Thoracic aorta (tissue), 2 donors: Measurements from ENCODE around the gene FAM237B. TPM values are rescaled to one million over a fixed set of nuclear protein-coding genes. Genes with fewer than 3 reads are reported as not detected.

ENCODE experiments used
- ATAC-seq: fragments of 150-250 bp; one replicate; pipeline ENCODE4 v1.8.0; 2017; ENCODE audit warnings: low read depth; ENCODE audit not compliant: insufficient number of reproducible peaks, low FRiP score
- DNase-seq: peaks from one replicate; pipeline ENCODE4 v3.0.0-alpha.2; 2020; ENCODE audit warnings: low spot score
- H3K27ac ChIP-seq, 2 donors: fragments of 200-600 bp; sonication (generic); 1 replicate in 1 of 2; 2 replicates in 1 of 2; pipeline ENCODE4 v1.5.1; 2016; ENCODE audit warnings: mild to moderate bottlenecking in 2 of 2, moderate library complexity in 2 of 2
- H3K27me3 ChIP-seq: fragments of 200-600 bp; sonication (generic); replicated peaks from 2 replicates; pipeline ENCODE4 v1.6.0; 2016; ENCODE audit warnings: mild to moderate bottlenecking; ENCODE audit not compliant: insufficient read depth
- H3K36me3 ChIP-seq: fragments of 200-600 bp; sonication (generic); one replicate; pipeline ENCODE4 v1.5.1; 2016
- H3K4me1 ChIP-seq, 2 donors: fragments of 200-600 bp; sonication (generic); 1 replicate in 1 of 2; 2 replicates in 1 of 2; pipeline versions ENCODE4 v1.5.1 to v1.6.0; 2016; ENCODE audit warnings: low read depth in 2 of 2, mild to moderate bottlenecking in 1 of 2; ENCODE audit not compliant: control insufficient read depth in 1 of 2
- H3K4me3 ChIP-seq: fragments of 200-600 bp; sonication (generic); 2 replicates; pipeline ENCODE4 v1.5.1; 2016; ENCODE audit warnings: mild to moderate bottlenecking
- H3K9me3 ChIP-seq: fragments of 200-600 bp; sonication (generic); 2 replicates; pipeline ENCODE4 v1.5.1; 2016
- total RNA-seq, 2 donors: library from RNA; depleted of rRNA; stranded (reverse); fragments of >200 nt; gene quantifications; one replicate each; pipeline versions ENCODE4 v1.1.0 to v1.2.3, GENCODE V29; 2016
- TF ChIP-seq, protein P1 (sequence below): fragments of 200-600 bp; sonication (generic); IDR thresholded peaks from one replicate; pipeline ENCODE4 v1.5.1; 2019; ENCODE audit warnings: antibody characterized with exemption

FAM237B gene
- total RNA-seq, 2 donors from 2014 or later: not detected

DNA sequence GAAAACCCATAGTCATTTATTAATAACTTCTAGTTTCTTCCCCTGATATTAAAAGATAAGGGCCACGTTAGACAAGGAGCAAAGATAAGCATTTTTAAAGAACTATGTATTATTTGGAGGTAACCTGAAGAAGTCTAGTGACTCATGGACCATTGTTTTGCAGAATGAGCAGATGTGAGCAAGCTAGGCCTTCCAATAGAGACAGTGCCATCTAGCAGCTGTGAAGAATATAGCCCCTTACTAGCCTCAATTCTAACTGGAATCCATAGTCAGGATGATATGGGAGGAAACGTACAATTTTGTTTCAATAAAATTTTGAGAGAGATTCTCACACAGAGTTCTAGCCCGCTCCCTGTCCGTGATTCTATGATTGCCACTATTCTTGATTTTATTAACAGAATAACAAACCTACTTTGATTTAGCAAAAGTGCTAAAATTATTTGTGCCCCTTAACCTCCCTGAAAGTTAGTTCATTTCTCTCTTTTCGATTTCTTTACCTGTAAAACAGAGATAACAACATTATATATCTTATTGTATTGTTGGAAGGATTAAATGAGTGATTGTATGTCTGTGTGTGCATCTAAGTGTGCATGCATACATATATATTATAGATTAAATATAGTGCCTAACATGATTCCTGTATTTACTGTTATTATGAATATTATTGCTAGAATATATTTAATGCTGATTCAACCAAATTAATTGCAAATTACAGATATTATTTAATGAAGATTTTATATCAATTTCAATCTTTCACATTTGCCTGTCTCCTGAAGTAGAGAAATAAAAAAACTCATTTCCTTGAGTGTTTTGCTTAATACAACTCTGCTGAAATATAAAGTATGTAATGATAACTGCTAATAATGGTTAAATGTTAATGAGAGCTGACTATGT lies 22.7 kb downstream of the FAM237B start:
- H3K9me3 ChIP-seq: no peaks in the 10 kb centered on the region
- no peaks in the 10 kb centered on the region for H3K4me1 ChIP-seq
- no peaks in the 10 kb centered on the region for H3K27me3 ChIP-seq
- DNase-seq (no peak), ATAC-seq (peak; percentile 67)
- no peaks in the 10 kb centered on the region for H3K36me3 ChIP-seq
- no peak overlapping the region for H3K27ac ChIP-seq
- TF ChIP-seq, protein P1, sequence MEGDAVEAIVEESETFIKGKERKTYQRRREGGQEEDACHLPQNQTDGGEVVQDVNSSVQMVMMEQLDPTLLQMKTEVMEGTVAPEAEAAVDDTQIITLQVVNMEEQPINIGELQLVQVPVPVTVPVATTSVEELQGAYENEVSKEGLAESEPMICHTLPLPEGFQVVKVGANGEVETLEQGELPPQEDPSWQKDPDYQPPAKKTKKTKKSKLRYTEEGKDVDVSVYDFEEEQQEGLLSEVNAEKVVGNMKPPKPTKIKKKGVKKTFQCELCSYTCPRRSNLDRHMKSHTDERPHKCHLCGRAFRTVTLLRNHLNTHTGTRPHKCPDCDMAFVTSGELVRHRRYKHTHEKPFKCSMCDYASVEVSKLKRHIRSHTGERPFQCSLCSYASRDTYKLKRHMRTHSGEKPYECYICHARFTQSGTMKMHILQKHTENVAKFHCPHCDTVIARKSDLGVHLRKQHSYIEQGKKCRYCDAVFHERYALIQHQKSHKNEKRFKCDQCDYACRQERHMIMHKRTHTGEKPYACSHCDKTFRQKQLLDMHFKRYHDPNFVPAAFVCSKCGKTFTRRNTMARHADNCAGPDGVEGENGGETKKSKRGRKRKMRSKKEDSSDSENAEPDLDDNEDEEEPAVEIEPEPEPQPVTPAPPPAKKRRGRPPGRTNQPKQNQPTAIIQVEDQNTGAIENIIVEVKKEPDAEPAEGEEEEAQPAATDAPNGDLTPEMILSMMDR: peak; percentile 39
- no peak overlapping the region for H3K4me3 ChIP-seq

DNA sequence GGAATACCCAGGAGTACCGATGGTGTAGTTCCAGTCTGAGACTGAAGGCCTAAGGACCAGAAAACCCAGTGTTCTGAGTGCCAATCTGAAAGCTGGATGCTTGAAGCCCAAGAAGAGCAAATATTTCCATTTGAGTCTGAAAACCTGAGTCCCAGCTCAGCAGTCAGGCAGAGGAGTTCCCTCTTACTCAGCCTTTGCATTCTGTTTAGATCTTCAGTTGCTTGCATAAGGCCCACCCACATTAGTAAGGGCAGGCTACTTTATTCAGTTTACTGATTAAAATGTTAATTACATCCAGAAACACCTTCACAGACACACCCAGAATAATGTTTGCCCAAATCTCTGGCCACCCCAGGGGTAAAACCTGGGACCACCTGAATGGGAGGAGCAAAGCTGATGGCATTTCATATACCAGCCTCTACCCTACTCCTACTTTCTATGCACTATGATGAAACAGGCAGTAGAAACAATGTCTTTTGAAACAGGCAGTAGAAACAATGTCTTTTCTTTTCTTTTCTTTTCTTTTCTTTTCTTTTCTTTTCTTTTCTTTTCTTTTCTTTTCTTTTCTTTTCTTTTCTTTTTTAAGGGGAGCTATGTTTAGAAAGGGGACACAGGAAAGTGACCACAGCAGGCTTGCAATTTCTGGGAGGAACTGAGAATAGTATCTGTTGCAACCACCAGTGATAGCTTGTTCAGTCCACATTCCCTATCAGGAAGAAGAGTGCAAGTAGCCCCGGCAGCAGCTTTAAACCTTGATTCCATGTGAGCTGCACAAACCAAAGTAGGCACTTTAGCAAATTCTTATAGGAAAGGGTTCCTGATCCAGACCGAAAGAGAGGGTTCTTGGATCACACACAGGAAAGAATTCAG lies 30.6 kb downstream of the FAM237B start:
- Histone ChIP-seq H3K4me1 (no peaks in the 10 kb centered on the region), H3K27me3 (no peaks in the 10 kb centered on the region), H3K27ac (no peak overlapping the region), H3K9me3 (no peaks in the 10 kb centered on the region), H3K36me3 (no peaks in the 10 kb centered on the region), H3K4me3 (no peak overlapping the region)
- no peak for ATAC-seq
- no peak for DNase-seq
- TF ChIP-seq, protein P1: no peak

DNA sequence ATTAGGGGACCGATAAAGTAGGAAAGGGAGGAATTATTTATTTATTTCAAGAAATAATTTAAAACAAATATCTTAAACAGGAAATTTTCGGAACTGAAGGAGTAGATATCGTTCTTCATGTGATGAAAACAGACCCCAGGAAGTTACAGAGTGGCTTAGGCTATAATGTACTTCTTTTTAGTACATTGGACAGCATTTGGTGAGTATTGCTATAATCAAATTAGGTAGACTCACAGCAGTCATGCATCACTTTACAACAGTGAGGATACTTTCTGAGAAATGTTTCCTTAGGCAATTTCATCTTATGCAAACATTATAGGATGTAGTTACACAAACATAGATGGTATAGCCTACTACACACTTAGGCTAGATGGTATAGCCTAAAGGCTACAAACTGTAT lies 33.0 kb downstream of the FAM237B start:
- Histone ChIP-seq H3K36me3 (no peaks in the 10 kb centered on the region), H3K9me3 (no peaks in the 10 kb centered on the region), H3K4me1 (no peaks in the 10 kb centered on the region), H3K27ac (no peak overlapping the region), H3K4me3 (no peak overlapping the region), H3K27me3 (no peaks in the 10 kb centered on the region)
- DNase-seq: no peak
- ATAC-seq: no peak
- TF ChIP-seq, protein P1: no peak

DNA sequence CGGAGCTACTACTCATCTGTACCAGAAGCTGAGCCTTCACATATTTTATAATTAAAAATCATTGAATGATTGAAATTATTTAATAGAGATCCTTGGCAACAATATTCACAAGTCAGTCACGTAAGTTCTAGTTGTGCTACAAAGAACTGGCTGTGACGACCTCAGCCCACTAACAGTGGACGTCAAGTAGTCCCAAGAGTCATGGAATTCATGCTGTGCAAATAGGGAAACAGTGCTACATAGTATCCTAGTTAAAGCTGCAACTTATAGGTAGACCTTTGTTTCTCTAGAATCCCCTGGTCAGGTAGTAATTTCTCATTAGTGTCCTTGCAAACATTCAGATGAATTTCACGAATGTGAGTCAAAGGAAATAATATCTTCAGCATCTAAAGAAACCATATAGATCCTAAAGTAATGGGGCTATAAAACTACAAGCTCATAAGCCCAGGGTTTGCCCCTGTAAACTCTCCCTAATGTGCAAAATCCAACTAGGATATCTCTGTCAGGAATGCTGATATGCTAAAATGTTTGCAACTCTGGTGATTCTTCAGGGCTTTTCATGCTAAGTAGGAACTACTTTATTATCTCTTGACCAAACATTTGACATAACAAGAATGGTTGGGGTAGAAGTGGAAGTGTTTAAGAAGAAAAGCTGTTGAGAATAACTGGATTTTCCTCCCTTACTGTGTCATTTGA lies 44.9 kb downstream of the FAM237B start:
- no peak for DNase-seq
- Histone ChIP-seq H3K9me3 (no peaks in the 10 kb centered on the region), H3K4me3 (no peak overlapping the region), H3K27ac (no peak overlapping the region), H3K27me3 (no peaks in the 10 kb centered on the region), H3K4me1 (no peaks in the 10 kb centered on the region), H3K36me3 (no peaks in the 10 kb centered on the region)
- ATAC-seq: no peak
- TF ChIP-seq, protein P1: no peak
